ENCODE measurements around the gene TACC2. TPM values are rescaled to one million over a fixed set of nuclear protein-coding genes. Genes with fewer than 3 reads are reported as not detected.

Gene TACC2
- total and polyA plus RNA-seq, 8 donors: 17.9 to 43.6 (median 23.6) TPM

- no peaks in the 10 kb centered on the region for H3K36me3 ChIP-seq
- FAIRE-seq (no peak), ATAC-seq (no peak), DNase-seq (no peak)
- H3K9me3 ChIP-seq: no peaks in the 10 kb centered on the region
- TF ChIP-seq, protein P1, sequence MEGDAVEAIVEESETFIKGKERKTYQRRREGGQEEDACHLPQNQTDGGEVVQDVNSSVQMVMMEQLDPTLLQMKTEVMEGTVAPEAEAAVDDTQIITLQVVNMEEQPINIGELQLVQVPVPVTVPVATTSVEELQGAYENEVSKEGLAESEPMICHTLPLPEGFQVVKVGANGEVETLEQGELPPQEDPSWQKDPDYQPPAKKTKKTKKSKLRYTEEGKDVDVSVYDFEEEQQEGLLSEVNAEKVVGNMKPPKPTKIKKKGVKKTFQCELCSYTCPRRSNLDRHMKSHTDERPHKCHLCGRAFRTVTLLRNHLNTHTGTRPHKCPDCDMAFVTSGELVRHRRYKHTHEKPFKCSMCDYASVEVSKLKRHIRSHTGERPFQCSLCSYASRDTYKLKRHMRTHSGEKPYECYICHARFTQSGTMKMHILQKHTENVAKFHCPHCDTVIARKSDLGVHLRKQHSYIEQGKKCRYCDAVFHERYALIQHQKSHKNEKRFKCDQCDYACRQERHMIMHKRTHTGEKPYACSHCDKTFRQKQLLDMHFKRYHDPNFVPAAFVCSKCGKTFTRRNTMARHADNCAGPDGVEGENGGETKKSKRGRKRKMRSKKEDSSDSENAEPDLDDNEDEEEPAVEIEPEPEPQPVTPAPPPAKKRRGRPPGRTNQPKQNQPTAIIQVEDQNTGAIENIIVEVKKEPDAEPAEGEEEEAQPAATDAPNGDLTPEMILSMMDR (IDR thresholded peaks at IDR 0.05): no peak
- peaks cover 0 to 5% (median 4%) of the 10 kb centered on the region in 3 donors for H3K4me1 ChIP-seq
- no peak overlapping the region for H3K27ac ChIP-seq
- WGBS, 2 donors: 71 to 78% methylated on average over 4 of the region's 4 CpGs
- no peak overlapping the region for H3K4me3 ChIP-seq
- intact Hi-C loops (cut with DNase I): no loop called here
- no peaks in the 10 kb centered on the region for H3K27me3 ChIP-seq
Observed at GRCh38 chr10:122115874-122116273, 126.9 kb downstream of the TACC2 start.

DNA sequence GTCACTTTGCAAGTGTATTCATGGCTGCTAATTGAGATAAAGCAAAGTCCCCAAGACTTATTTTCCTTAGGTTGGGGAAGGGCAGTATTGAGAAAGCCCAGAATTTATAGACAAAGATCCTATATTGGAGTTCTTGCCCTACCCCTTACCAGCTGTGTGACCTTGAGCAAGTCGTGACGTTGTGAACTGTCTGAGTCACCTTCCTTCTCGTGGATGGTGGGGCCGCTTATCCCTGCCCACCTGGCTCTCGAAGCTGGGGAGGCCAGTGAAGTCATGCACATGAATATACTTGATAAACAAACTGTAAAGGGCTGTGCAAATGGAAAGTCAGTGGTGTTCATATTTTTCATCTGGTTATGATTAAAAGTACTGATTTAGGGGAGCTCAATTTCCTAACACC, 127.4 kb downstream of the TACC2 start:
- intact Hi-C loops (cut with DNase I): no loop called here
- FAIRE-seq: no peak
- DNase-seq: peak in 2 of 6 donors; percentile 15 to 40
- no peaks in the 10 kb centered on the region for H3K9me3 ChIP-seq
- H3K27me3 ChIP-seq: no peaks in the 10 kb centered on the region
- no peak overlapping the region for H3K4me3 ChIP-seq
- H3K4me1 ChIP-seq: peaks cover 0 to 5% (median 4%) of the 10 kb centered on the region in 3 donors
- H3K27ac ChIP-seq: no peak overlapping the region
- no peaks in the 10 kb centered on the region for H3K36me3 ChIP-seq
- TF ChIP-seq, protein P1 (IDR thresholded peaks at IDR 0.05): no peak
- WGBS, 2 donors: 40 to 50% methylated on average over 5 of the region's 5 CpGs
- ATAC-seq: no peak

DNA sequence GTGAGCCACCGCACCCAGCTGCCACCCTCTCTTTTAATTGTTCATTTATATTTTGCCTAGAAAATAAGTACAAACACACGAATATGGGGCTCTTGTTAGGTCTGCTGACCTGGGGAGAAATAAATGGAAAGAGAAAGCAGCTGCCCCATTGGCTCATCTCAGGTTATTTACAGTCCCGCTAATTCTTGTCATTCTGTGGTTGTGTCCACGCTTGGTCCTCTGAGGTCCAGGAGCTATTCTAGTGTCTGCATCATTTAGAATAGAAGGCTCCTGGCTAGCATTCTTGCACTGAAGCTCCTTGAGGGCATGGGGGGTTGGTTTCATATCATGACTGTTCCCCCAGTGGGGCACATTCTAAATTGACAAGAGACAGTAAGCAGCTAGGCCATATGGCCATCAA, 128.5 kb downstream of the TACC2 start:
- ATAC-seq: no peak
- FAIRE-seq: no peak
- intact Hi-C loops (cut with DNase I): no loop called here
- TF ChIP-seq, protein P1 (IDR thresholded peaks at IDR 0.05): no peak
- no peak overlapping the region for H3K27ac ChIP-seq
- H3K36me3 ChIP-seq: no peaks in the 10 kb centered on the region
- H3K9me3 ChIP-seq: no peaks in the 10 kb centered on the region
- no peaks in the 10 kb centered on the region for H3K4me1 ChIP-seq
- WGBS, 2 donors: 94 to 97% methylated on average over 4 of the region's 4 CpGs
- DNase-seq: no peak
- no peak overlapping the region for H3K4me3 ChIP-seq
- no peaks in the 10 kb centered on the region for H3K27me3 ChIP-seq

DNA sequence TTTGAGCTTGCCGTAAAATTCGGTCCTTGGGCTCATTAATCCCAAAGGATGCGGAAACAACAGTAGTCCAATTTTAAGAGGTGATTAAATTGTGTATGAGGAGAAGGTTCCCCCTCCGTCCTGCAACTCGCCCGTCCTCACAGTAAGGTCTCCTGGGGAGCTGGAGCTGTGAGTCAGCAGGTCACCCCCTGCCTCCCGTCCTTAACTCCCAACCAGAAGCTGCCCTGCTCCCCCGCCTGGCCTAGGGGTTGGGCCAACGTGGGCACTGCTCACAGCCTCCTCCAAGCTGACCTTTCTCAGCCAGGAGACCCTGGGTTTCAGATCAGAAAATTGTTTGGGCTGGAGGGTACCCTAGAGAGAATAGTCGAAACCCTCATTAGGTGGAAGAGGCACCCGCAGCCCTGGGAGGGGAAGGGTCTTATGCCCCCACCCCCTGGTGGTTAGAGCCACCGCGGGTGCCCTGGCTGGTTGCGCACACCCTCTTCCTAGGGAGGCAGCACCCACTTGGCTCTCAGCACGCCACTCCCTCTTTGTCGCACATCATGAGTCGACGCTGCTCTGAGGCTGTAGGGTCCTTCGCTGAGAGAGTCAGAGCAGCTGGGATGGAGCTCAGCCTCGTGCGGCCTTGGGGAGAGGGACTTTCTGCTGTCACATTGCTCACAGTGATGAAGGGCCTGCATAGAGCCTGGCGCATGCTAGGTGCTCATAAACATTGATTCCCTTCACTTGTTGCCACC, 131.2 kb downstream of the TACC2 start:
- H3K27me3 ChIP-seq: no peaks in the 10 kb centered on the region
- no peaks in the 10 kb centered on the region for H3K4me1 ChIP-seq
- H3K9me3 ChIP-seq: no peaks in the 10 kb centered on the region
- DNase-seq (no peak), ATAC-seq (no peak), FAIRE-seq (no peak)
- H3K27ac ChIP-seq: no peak overlapping the region
- no peaks in the 10 kb centered on the region for H3K36me3 ChIP-seq
- WGBS, 2 donors: 90 to 92% methylated on average over 22 of the region's 22 CpGs
- intact Hi-C loops (cut with DNase I): no loop called here
- no peak overlapping the region for H3K4me3 ChIP-seq
- TF ChIP-seq, protein P1 (IDR thresholded peaks at IDR 0.05): no peak

- no peaks in the 10 kb centered on the region for H3K4me1 ChIP-seq
- 84 to 87% methylated on average over 5 of the region's 5 CpGs for WGBS, 2 donors
- no peaks in the 10 kb centered on the region for H3K9me3 ChIP-seq
- TF ChIP-seq, protein P1 (IDR thresholded peaks at IDR 0.05): no peak
- H3K4me3 ChIP-seq: no peak overlapping the region
- no peaks in the 10 kb centered on the region for H3K36me3 ChIP-seq
- H3K27me3 ChIP-seq: no peaks in the 10 kb centered on the region
- peak in 2 of 4 donors; percentile 41 to 75 for ATAC-seq
- intact Hi-C loops (cut with DNase I): no loop called here
- no peak overlapping the region for H3K27ac ChIP-seq
- no peak for DNase-seq
- FAIRE-seq: no peak
Observed at GRCh38 chr10:122121059-122121458, 132.1 kb downstream of the TACC2 start.

All from pancreas (tissue), 10 donors.